ENCODE data around the gene ZBTB24. TPM values are rescaled to one million over a fixed set of nuclear protein-coding genes. Genes with fewer than 3 reads are reported as not detected.
A peak's percentile ranks its signal among the peaks of the same experiment; 100 is the strongest.

ZBTB24 gene
- total RNA-seq, 1 donor from 2014 or later: 2.6 TPM

DNA sequence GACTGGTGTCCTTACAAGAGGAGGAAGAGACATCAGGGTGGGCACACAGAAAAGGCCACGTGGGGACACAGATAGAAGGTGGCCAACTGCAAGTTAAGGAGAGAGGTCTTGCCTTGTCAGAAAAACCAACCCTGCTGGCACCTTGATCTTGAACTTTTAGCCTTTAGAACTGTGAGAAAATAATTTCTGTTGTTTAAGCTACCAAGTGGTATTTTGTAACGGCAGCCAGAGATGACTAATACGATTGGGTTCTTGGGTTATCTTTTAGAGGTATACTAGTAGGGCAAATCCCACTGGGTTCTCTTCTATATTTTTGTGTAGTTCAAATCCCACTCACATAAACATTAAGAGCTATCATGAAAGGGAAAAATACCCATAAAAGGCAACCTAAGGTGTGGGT lies 31.9 kb upstream of the ZBTB24 start:
- Histone ChIP-seq H3K27ac (replicated peaks) (no peak overlapping the region), H3K36me3 (no peaks in the 10 kb centered on the region), H3K4me3 (no peak overlapping the region), H3K9me3 (replicated peaks) (no peaks in the 10 kb centered on the region), H3K27me3 (ENCODE audit: low read depth) (no peaks in the 10 kb centered on the region), H3K4me1 (peaks cover 15% of the 10 kb centered on the region)
- no peak for TF ChIP-seq CTCF (IDR thresholded peaks at IDR 0.05; ENCODE audit: borderline replicate concordance)
- DNase-seq: no peak
- intact Hi-C loops (cut with micrococcal nuclease): no loop called here

DNA sequence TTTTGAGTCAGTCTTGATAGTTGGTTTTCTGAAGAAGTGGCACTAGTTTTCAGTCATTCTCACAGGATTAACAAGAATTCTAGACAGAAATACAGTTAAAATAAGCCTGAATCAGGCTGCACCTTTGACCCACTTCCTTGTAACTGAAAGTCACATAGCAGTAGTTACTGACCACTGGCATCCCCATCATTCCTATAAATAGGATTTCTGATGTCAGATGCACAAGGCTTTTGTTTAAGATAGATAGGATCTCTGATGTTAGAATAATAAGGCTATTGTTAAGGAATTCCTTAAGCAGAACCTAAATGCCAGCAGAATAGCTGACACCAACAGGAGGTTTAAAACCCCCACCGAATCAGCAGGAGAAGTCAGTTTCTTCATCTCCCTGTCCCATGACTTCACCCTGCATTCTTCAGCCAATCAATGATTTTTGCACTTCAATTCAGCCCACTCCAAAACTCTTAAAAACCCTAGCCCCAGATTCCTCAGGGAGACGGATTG lies 30.6 kb upstream of the ZBTB24 start:
- Histone ChIP-seq H3K36me3 (no peaks in the 10 kb centered on the region), H3K27ac (replicated peaks) (peak overlapping the region; percentile 25), H3K4me3 (no peak overlapping the region), H3K9me3 (replicated peaks) (no peaks in the 10 kb centered on the region), H3K27me3 (ENCODE audit: low read depth) (no peaks in the 10 kb centered on the region), H3K4me1 (peaks cover 15% of the 10 kb centered on the region)
- no peak for TF ChIP-seq CTCF (IDR thresholded peaks at IDR 0.05; ENCODE audit: borderline replicate concordance)
- intact Hi-C loops (cut with micrococcal nuclease): no loop called here
- DNase-seq: no peak

DNA sequence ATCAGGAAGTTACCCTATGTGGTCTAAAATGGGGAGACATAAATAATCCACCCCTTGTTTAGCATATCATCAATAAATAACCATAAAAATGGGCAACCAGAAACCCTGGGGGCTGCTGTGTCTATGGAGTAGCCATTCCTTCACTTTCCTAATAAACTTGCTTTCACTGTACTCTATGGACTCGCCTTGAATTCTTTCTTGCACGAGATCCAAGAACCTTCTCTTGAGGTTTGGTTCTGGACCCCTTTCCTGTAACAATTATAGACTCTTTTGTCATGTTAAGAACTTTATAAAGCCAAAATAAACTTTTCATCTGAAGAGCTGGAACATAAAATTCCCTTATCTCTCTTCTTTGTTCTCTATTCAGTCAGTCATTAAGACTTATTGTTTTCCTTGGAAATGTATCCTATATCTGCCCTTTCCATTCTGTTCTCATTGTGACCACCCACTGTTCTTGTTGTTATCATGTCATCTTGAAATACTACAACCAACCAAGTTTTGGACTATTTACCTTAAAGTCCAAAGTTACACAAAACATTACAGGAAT lies 29.3 kb upstream of the ZBTB24 start:
- TF ChIP-seq CTCF (IDR thresholded peaks at IDR 0.05; ENCODE audit: borderline replicate concordance): no peak
- no peak for DNase-seq
- H3K4me1 ChIP-seq: peaks cover 15% of the 10 kb centered on the region
- intact Hi-C loops (cut with micrococcal nuclease): no loop called here
- no peak overlapping the region for H3K27ac ChIP-seq (replicated peaks)
- no peaks in the 10 kb centered on the region for H3K27me3 ChIP-seq (ENCODE audit: low read depth)
- H3K4me3 ChIP-seq: no peak overlapping the region
- no peaks in the 10 kb centered on the region for H3K36me3 ChIP-seq
- no peaks in the 10 kb centered on the region for H3K9me3 ChIP-seq (replicated peaks)

DNA sequence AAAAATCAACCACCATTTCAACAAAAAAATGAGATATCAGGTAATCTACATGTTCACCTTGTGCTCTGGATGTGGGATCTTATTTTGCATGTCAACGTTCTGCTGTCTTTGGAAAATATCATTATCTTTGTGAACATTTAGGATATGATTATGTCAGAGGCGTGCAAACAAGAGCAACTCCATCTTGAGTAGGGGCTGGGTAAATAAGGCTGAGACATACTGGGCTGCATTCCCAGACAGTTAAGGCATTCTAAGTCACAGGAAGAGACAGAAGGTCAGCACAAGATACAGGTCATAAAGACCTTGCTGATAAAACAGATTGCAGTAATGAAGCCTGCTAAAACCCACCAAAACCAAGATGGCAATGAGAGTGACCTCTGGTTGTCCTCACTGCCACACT lies 28.8 kb upstream of the ZBTB24 start:
- no peak for DNase-seq
- no peaks in the 10 kb centered on the region for H3K9me3 ChIP-seq (replicated peaks)
- TF ChIP-seq CTCF (IDR thresholded peaks at IDR 0.05; ENCODE audit: borderline replicate concordance): no peak
- no peaks in the 10 kb centered on the region for H3K27me3 ChIP-seq (ENCODE audit: low read depth)
- H3K27ac ChIP-seq (replicated peaks): no peak overlapping the region
- H3K4me1 ChIP-seq: peaks cover 15% of the 10 kb centered on the region
- no peak overlapping the region for H3K4me3 ChIP-seq
- H3K36me3 ChIP-seq: no peaks in the 10 kb centered on the region
- intact Hi-C loops (cut with micrococcal nuclease): no loop called here

DNA sequence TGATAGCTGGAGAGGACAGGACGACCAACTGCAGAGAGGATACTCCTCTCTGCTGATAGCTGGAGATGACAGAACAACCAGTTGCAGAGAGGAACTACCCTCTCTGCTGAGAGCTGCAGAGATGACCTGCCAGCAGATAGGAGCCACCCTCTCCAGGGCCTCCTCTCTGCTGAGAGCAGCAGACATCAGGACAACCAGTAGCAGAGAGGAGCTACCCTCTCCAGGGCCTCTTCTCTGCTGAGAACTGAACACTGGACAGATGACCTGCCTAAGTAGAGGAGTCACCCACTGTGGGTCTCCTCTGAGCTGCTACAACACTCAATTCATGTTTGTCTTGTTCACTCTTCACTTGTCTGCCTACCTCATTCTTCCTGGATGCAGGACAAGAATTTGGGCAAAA lies 27.3 kb upstream of the ZBTB24 start:
- Histone ChIP-seq H3K4me3 (no peak overlapping the region), H3K27ac (replicated peaks) (no peak overlapping the region), H3K9me3 (replicated peaks) (no peaks in the 10 kb centered on the region), H3K4me1 (peaks cover 15% of the 10 kb centered on the region), H3K36me3 (no peaks in the 10 kb centered on the region), H3K27me3 (ENCODE audit: low read depth) (no peaks in the 10 kb centered on the region)
- intact Hi-C loops (cut with micrococcal nuclease): no loop called here
- no peak for TF ChIP-seq CTCF (IDR thresholded peaks at IDR 0.05; ENCODE audit: borderline replicate concordance)
- no peak for DNase-seq

Data from left ventricle myocardium inferior (tissue), 1 donor.